H9 (cell line): ENCODE results near the gene FOXP4. TPM values are rescaled to one million over a fixed set of nuclear protein-coding genes. Genes with fewer than 3 reads are reported as not detected.

Source experiments
- DNase-seq: peaks from one replicate; pipeline ENCODE4 v3.0.0-alpha.2; 2017
- H2AFZ ChIP-seq: one replicate; pipeline ENCODE4 v1.6.1; 2013; ENCODE audit warnings: mild to moderate bottlenecking, low read length, control low read depth, moderate library complexity
- H2AK5ac ChIP-seq: 2 replicates; pipeline ENCODE4 v1.6.1; 2013; ENCODE audit warnings: low read length, control low read depth, mixed read lengths; ENCODE audit not compliant: insufficient read length
- H2BK120ac ChIP-seq: one replicate; pipeline ENCODE4 v1.6.1; 2013; ENCODE audit warnings: low read depth, mild to moderate bottlenecking, low read length, control low read depth, inconsistent platforms; ENCODE audit not compliant: poor library complexity, severe bottlenecking
- H2BK12ac ChIP-seq: 2 replicates; pipeline ENCODE4 v1.6.1; 2013; ENCODE audit warnings: low read length, control low read depth, mixed read lengths, low read depth; ENCODE audit not compliant: insufficient read length
- H2BK15ac ChIP-seq: 2 replicates; pipeline ENCODE4 v1.6.1; 2013; ENCODE audit warnings: low read depth, low read length, control low read depth
- H2BK20ac ChIP-seq: one replicate; pipeline ENCODE4 v1.6.1; 2013; ENCODE audit warnings: low read depth, mild to moderate bottlenecking, low read length, control low read depth, inconsistent platforms; ENCODE audit not compliant: poor library complexity, severe bottlenecking
- H2BK5ac ChIP-seq: 2 replicates; pipeline ENCODE4 v1.6.1; 2013; ENCODE audit warnings: low read length, control low read depth, mixed read lengths; ENCODE audit not compliant: insufficient read length
- H3K14ac ChIP-seq: 2 replicates; pipeline ENCODE4 v1.6.1; 2013; ENCODE audit warnings: low read length, control low read depth; ENCODE audit not compliant: insufficient read depth
- H3K18ac ChIP-seq: 2 replicates; pipeline ENCODE4 v1.6.1; 2013; ENCODE audit warnings: low read depth, mild to moderate bottlenecking, mixed read lengths, low read length, control low read depth; ENCODE audit not compliant: insufficient read length
- H3K23ac ChIP-seq: 2 replicates; pipeline ENCODE4 v1.6.1; 2013; ENCODE audit warnings: low read length, control low read depth, mixed read lengths, low read depth; ENCODE audit not compliant: insufficient read length
- H3K23me2 ChIP-seq: 2 replicates; pipeline ENCODE4 v1.6.1; 2013; ENCODE audit warnings: low read depth, mild to moderate bottlenecking, mixed read lengths, low read length, control low read depth; ENCODE audit not compliant: insufficient read length, poor library complexity, severe bottlenecking
- H3K27ac ChIP-seq: 2 replicates; pipeline ENCODE4 v1.5.1; 2013; ENCODE audit warnings: low read length, control low read depth, mixed read lengths, low read depth; ENCODE audit not compliant: insufficient read length
- H3K27me3 ChIP-seq: 2 replicates; pipeline ENCODE4 v1.6.1; 2013; ENCODE audit warnings: low read length, control low read depth, inconsistent platforms; ENCODE audit not compliant: insufficient read depth
- H3K4ac ChIP-seq: 2 replicates; pipeline ENCODE4 v1.6.1; 2013; ENCODE audit warnings: low read depth, mild to moderate bottlenecking, control low read depth, inconsistent platforms, low read length, moderate library complexity
- H3K4me1 ChIP-seq: 2 replicates; pipeline ENCODE4 v1.6.1; 2013; ENCODE audit warnings: low read length, control low read depth, inconsistent platforms; ENCODE audit not compliant: insufficient read depth
- H3K4me2 ChIP-seq: 2 replicates; pipeline ENCODE4 v1.6.1; 2013; ENCODE audit warnings: low read length, control low read depth, mixed read lengths; ENCODE audit not compliant: insufficient read length, insufficient read depth
- H3K56ac ChIP-seq: 2 replicates; pipeline ENCODE4 v1.6.1; 2013; ENCODE audit warnings: low read depth, mild to moderate bottlenecking, mixed read lengths, low read length, control low read depth; ENCODE audit not compliant: insufficient read length
- H3K79me1 ChIP-seq: 2 replicates; pipeline ENCODE4 v1.6.1; 2013; ENCODE audit warnings: low read depth, mild to moderate bottlenecking, moderate library complexity, low read length, control low read depth, inconsistent platforms; ENCODE audit not compliant: insufficient read depth, poor library complexity, severe bottlenecking
- H3K79me2 ChIP-seq: 2 replicates; pipeline ENCODE4 v1.6.1; 2013; ENCODE audit warnings: low read length, control low read depth, inconsistent platforms; ENCODE audit not compliant: insufficient read depth
- H3K9ac ChIP-seq: 2 replicates; pipeline ENCODE4 v1.6.1; 2013; ENCODE audit warnings: low read length, control low read depth, mixed read lengths; ENCODE audit not compliant: insufficient read length; ENCODE audit errors: extremely low read depth
- H3K9me3 ChIP-seq: one replicate; pipeline ENCODE4 v1.6.1; 2013; ENCODE audit warnings: low read depth, low read length, inconsistent platforms; ENCODE audit not compliant: control insufficient read depth
- H3T11ph ChIP-seq: one replicate; pipeline ENCODE4 v1.6.1; 2013; ENCODE audit warnings: mild to moderate bottlenecking, low read length, control low read depth, inconsistent platforms
- H4K20me1 ChIP-seq: one replicate; pipeline ENCODE4 v1.6.1; 2013; ENCODE audit not compliant: control insufficient read depth, insufficient read length, insufficient read depth
- H4K5ac ChIP-seq: 2 replicates; pipeline ENCODE4 v1.6.1; 2013; ENCODE audit warnings: low read depth, mild to moderate bottlenecking, mixed read lengths, low read length, control low read depth; ENCODE audit not compliant: insufficient read length
- H4K8ac ChIP-seq: replicated peaks from 2 replicates; pipeline ENCODE4 v1.6.1; 2013; ENCODE audit warnings: low read length, control low read depth, mixed read lengths, low read depth; ENCODE audit not compliant: insufficient read length
- H4K91ac ChIP-seq: 2 replicates; pipeline ENCODE4 v1.6.1; 2013; ENCODE audit warnings: low read depth, mild to moderate bottlenecking, moderate library complexity, mixed read lengths, low read length, control low read depth; ENCODE audit not compliant: insufficient read length
- H3K27ac Mint-ChIP-seq, 3 experiments: 2 replicates in 2 of 3; 3 replicates in 1 of 3; pipeline ENCODE4 v1.8.0; 2020 to 2021; ENCODE audit warnings: mixed read lengths in 3 of 3, mild to moderate bottlenecking in 1 of 3, moderate library complexity in 1 of 3
- H3K27me3 Mint-ChIP-seq: 2 replicates; pipeline ENCODE4 v1.8.0; 2021; ENCODE audit warnings: low read depth, mild to moderate bottlenecking, moderate library complexity, mixed read lengths
- H3K36me3 Mint-ChIP-seq, 3 experiments: 2 replicates in 2 of 3; 3 replicates in 1 of 3; pipeline ENCODE4 v1.8.0; 2020 to 2021; ENCODE audit warnings: low read depth in 3 of 3, mixed read lengths in 3 of 3; ENCODE audit not compliant: insufficient read depth in 1 of 3
- H3K4me1 Mint-ChIP-seq, 2 experiments: 2 replicates each; pipeline ENCODE4 v1.8.0; 2020; ENCODE audit warnings: mixed read lengths in 2 of 2
- H3K4me3 Mint-ChIP-seq, 2 experiments: 2 replicates in 1 of 2; 3 replicates in 1 of 2; pipeline ENCODE4 v1.8.0; 2020 to 2021; ENCODE audit warnings: mild to moderate bottlenecking in 2 of 2, mixed read lengths in 2 of 2, moderate library complexity in 1 of 2
- H3K9me3 Mint-ChIP-seq, 2 experiments: 2 replicates in 1 of 2; 3 replicates in 1 of 2; pipeline ENCODE4 v1.8.0; 2020; ENCODE audit warnings: mild to moderate bottlenecking in 2 of 2, mixed read lengths in 2 of 2, moderate library complexity in 1 of 2
- WGBS: extraction: QIAGEN DNeasy Blood & Tissue Kit; methylation state at CpG from one replicate; pipeline ENCODE4 v1.1.7; 2013; ENCODE audit warnings: missing lambda C conversion rate, low lambda C conversion rate, mixed read lengths; ENCODE audit not compliant: insufficient read length; ENCODE audit errors: extremely low coverage; 5-methylcytosine and 5-hydroxymethylcytosine counted together
- total RNA-seq: library from RNA; stranded (reverse); gene quantifications from 2 replicates; pipeline ENCODE4 v1.2.1, GENCODE V29; 2021
- TF ChIP-seq, protein P1 (sequence below): fragments of 200-600 bp; sonication (generic); conservative IDR thresholded peaks from 3 replicates; pipeline ENCODE4 v1.8.0; 2021; ENCODE audit warnings: antibody characterized with exemption, mild to moderate bottlenecking

The FOXP4 gene
- total RNA-seq, 1 experiment from 2014 or later: 18.2 TPM

DNA sequence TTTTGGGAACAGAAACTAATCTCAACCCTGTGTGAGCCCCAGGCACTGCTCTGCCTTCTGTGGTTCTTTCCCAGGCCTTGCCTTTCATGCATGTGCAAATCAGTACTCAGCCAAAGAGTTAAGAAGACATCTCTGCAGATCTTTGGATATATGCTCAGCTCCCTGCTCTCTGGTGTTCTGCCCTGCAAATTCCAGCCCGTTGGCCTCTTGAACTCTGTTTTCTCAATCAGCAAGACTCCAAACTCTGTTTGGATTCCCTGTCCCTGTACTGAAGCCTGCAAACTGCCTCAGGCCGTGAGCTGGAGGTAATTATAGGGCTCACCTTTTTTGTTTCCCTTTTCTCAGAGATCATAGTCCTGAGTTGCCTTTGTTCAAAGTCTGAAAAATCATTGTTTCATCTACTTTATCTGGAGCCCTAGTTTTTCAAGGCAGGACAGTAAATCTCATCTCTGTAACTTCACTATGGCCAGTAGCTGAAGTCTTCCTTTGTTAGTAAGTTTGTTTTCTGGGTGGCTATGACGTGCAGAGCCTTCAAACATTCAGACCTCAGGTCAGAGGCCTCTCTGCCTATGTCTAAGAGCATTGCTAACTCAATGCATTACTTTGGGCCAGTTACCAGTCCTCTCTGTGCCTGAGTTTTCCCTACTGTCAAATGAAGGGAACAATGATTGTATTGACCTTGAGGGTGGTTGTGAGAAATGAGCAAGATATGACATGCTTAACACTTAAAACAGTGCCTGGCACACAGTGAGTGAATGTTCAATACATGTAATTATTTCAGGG lies 76.2 kb downstream of the FOXP4 start:
- Histone ChIP-seq H4K20me1 (no peaks in the 10 kb centered on the region), H2BK20ac (no peak overlapping the region), H3K27me3 (no peaks in the 10 kb centered on the region), H3K4me1 (no peaks in the 10 kb centered on the region), H3K27ac (no peak overlapping the region), H3K9me3 (no peaks in the 10 kb centered on the region), H3K23me2 (no peaks in the 10 kb centered on the region), H2BK120ac (no peak overlapping the region), H3K4me2 (no peak overlapping the region), H3T11ph (no peak overlapping the region), H3K9ac (no peak overlapping the region), H2AFZ (no peak overlapping the region), H2BK15ac (no peak overlapping the region), H4K8ac (no peak overlapping the region), H3K4ac (no peak overlapping the region), H3K23ac (no peak overlapping the region), H4K91ac (no peak overlapping the region), H3K18ac (no peak overlapping the region), H4K5ac (no peak overlapping the region), H3K56ac (no peak overlapping the region), H3K79me2 (no peaks in the 10 kb centered on the region), H2AK5ac (no peak overlapping the region), H2BK12ac (no peak overlapping the region), H3K79me1 (no peaks in the 10 kb centered on the region), H2BK5ac (no peak overlapping the region), H3K14ac (no peak overlapping the region)
- Mint-ChIP-seq H3K36me3 (peaks cover 0 to 21% (median 2%) of the 10 kb centered on the region in 3 experiments; a peak in 5 of 7 replicates), H3K27me3 (peaks cover 10% of the 10 kb centered on the region), H3K27ac (peak overlapping the region in 1 of 3 experiments; percentile 45; a peak in 1 of 7 replicates), H3K4me1 (peaks cover 15 to 22% of the 10 kb centered on the region in 2 experiments), H3K9me3 (peaks cover 16 to 20% of the 10 kb centered on the region in 2 experiments), H3K4me3 (no peak overlapping the region)
- TF ChIP-seq, protein P1, sequence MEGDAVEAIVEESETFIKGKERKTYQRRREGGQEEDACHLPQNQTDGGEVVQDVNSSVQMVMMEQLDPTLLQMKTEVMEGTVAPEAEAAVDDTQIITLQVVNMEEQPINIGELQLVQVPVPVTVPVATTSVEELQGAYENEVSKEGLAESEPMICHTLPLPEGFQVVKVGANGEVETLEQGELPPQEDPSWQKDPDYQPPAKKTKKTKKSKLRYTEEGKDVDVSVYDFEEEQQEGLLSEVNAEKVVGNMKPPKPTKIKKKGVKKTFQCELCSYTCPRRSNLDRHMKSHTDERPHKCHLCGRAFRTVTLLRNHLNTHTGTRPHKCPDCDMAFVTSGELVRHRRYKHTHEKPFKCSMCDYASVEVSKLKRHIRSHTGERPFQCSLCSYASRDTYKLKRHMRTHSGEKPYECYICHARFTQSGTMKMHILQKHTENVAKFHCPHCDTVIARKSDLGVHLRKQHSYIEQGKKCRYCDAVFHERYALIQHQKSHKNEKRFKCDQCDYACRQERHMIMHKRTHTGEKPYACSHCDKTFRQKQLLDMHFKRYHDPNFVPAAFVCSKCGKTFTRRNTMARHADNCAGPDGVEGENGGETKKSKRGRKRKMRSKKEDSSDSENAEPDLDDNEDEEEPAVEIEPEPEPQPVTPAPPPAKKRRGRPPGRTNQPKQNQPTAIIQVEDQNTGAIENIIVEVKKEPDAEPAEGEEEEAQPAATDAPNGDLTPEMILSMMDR: no peak
- no peak for DNase-seq
- WGBS: no CpG with 5 or more reads among the region's 3 CpGs
